ENCODE data around the gene CYREN.
"Not testable (repeated sequence)": the region's sequence is repeated elsewhere in the genome, so short reads cannot be mapped to it uniquely, and the experiment has no call there.

GRCh38 chr7:135171581-135172291 is 1.2 kb upstream of the CYREN start:
- not testable (repeated sequence) for TF ChIP-seq CTCF, POLR2A (IDR thresholded peaks at IDR 0.05)
